ENCODE data around the gene PPP1R15B.
"Not testable (repeated sequence)": the region's sequence is repeated elsewhere in the genome, so short reads cannot be mapped to it uniquely, and the experiment has no call there.

Gene PPP1R15B

DNA sequence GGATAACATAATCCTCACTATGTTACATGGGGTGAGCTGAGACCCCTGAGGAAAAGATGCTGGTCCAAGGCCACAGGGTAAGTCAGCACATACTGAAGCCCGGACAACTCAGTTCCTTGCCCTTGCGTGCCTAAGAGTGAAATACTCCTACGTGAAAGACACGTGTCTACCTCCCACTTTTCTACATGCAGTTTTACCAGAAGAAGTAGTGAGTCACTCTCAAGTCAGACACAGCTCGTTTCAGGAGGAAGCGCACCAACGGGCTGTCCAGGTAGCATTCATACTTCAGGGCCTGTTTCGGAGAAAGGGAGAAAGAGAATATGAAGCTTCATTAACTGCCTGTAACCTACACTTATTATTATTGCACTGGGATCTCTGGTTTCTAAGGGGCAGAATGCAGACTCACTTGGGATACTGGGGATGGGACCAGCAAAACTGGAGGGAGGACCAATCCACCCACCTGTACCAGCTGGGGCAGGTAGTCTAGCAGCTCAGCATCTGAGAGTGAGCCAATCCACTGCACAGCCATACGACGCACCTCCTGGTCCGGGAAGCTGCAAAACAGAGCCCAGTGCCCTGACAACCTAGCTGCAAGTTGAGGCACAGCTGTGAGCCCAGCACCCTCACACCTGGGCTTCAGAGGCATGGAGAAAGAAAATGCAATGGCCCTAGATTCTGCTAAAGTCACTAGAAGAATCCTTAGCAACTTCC lies 32.4 kb upstream of the PPP1R15B start:
- DNase-seq (ENCODE audit: low read depth in 2 of 2): no peak

DNA sequence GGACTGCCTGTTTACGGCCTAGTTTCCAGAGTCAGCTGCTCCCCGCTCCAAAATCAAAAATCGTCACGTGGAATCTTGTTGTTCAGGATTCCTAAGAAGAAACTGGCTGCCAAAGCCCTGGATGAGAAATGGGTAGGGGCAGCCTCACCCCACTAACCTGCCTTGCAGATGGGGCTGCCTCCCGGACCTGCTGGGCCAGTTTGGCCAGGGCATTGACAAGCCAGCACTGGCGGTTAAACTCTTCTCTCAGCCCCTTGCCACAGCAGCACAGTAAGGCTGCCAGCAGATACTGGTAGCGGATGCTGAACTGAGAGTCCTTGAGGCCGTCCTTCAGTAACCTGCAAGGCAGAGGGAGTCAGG lies 31.6 kb upstream of the PPP1R15B start:
- DNase-seq (ENCODE audit: low read depth in 2 of 2): no peak

DNA sequence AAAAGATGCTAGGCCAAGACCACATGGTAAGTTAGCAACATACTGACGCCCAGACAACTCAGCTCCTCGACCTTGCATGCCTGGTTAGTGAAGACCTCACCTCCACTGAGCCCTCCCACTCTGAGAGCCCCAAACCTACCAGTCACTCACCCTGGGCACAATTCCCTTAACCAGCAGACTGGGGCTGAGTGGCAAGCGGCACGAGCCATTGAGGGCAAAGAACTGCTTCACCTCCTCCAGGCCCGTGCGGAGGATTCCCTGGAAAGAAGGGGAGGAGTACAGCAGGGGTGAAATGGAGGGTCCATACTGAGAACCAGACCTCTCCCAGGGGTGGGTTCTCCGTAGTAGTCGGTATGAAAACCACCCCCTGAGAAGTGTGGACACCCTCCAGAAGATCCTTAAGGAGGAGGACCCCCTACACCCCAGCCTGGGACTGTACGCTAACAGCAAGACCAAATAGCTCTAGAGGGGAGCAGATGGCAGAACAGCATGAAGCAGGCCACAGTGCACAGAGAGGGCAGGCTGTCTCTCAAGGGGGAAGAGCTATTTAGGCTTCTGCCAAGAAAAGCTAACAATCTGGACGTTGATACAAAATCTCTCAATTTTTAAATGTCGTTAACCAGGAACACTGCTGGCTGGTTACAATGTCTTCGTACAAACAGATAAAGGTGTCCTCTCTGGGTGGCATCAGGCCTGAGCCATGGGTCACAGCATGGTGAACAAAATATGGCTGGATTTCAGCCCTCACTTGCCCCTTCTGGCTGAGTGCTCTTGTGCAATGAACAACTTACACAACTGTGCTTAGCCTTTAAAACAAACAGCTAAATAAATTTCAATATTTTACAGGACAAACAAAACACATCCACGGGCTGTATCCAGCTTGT lies 31.0 kb upstream of the PPP1R15B start:
- DNase-seq (ENCODE audit: low read depth in 2 of 2): no peak

DNA sequence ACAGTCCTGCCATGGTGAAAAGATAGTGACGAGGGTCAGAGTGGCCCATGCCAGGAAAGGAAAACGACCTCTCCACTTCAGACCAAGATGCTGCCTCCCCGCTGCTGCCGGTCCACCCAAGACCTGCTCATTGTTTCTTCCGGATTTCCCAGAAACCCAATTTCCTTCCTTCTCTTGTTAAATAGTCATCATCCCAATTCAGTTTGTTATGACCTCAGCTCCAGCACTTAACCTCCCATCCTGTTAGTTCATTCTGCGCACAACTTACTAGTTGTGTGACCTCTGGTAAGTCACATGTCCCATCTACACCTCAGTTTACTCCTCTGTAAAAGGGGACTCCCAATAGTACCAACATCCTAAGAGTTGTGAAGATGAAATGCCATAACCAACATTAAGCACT lies 29.9 kb upstream of the PPP1R15B start:
- no peak for DNase-seq (ENCODE audit: low read depth in 2 of 2)

- no peak for DNase-seq (ENCODE audit: low read depth in 2 of 2)
Observed at GRCh38 chr1:204439621-204440375, 28.2 kb upstream of the PPP1R15B start.

DNA sequence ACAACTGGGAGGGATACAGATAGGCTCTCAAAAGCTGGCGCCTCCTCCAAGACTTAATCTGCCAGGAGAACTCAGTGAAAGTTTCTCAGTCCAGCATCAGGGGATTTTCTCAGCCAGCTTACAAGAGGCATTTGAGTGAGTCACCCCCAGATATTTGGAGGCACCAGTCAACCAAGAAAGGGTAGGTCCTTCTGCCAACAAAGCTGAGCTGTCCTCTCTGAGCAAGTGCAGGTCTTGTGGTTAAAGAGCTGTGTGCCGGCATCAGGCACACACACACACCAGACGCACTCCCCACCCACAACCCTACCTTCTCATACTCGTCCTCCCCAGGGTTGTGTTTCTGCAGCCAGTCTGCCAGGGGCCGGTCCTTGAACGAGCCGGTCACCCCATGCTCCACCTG lies 27.0 kb upstream of the PPP1R15B start:
- DNase-seq (ENCODE audit: low read depth in 2 of 2): no peak

GRCh38 chr1:204437796-204438570 lies 26.4 kb upstream of the PPP1R15B start:
- no peak for DNase-seq (ENCODE audit: low read depth in 2 of 2)

GRCh38 chr1:204435872-204436271 lies 24.3 kb upstream of the PPP1R15B start:
- no peak for DNase-seq (ENCODE audit: low read depth in 2 of 2)

GRCh38 chr1:204435381-204435831 lies 23.8 kb upstream of the PPP1R15B start:
- no peak for DNase-seq (ENCODE audit: low read depth in 2 of 2)

- no peak for DNase-seq (ENCODE audit: low read depth in 2 of 2)
Observed at GRCh38 chr1:204434116-204434755, 22.6 kb upstream of the PPP1R15B start.

DNA sequence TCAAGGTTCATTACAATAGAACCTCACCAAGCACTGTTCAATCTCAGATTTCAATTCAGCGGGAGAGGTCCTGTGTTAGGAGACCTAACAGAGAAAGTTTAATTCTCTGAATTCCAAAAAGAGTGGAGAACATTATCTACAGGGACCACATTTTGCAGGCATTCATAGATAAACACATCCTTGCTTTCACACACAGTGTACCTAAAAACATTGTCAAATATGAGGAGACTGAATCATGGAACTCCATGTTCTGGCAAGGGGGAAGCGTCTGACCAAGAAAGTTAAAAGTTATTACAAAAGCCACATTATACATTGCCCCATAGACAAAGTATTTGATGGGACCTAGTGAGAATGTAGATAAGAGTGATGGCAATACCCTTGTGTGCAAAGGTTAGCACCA lies 21.1 kb upstream of the PPP1R15B start:
- DNase-seq (ENCODE audit: low read depth in 2 of 2): no peak

DNA sequence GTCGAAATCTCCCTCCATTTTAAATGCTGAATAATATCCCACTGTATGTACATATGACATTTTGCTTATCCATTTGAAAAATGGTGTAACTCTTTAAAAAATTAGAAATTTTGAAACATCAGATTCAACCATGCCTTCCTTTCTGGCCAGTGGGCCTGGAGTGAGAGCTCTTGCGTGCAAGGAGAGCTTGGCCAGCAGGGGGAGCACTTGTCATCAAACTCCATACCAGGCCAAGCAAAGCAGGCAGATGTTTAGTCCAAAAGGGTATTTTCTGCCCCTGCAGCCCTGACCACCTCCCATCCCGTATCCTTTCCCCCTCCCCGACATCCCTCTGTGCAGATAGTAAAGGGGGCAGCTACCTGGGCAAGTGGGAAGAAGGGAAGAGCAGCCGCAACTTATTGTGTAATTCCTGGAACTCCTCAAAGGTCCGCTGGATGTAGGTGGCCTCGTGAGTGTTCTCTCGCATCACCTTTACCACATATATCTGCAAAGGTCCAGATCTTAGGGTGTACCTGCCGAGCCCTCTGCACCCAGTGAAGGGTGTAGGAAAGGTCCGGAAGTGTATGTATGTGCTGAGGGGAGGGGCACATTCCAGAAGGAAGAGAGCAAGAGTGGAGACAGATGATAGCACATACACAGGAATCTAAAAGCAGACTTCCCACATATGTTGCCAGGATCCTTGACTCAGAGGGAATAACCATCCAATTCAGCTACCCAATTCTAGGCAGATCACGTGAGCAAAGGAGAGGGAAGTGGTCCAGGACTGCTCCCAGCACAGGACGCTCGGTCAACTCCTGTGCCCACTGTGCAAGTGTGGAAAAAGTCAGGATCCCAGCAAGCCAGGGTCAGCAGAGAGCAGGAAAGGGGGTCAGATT lies 19.9 kb upstream of the PPP1R15B start:
- DNase-seq (ENCODE audit: low read depth in 2 of 2): peak; percentile 76 to 81

DNA sequence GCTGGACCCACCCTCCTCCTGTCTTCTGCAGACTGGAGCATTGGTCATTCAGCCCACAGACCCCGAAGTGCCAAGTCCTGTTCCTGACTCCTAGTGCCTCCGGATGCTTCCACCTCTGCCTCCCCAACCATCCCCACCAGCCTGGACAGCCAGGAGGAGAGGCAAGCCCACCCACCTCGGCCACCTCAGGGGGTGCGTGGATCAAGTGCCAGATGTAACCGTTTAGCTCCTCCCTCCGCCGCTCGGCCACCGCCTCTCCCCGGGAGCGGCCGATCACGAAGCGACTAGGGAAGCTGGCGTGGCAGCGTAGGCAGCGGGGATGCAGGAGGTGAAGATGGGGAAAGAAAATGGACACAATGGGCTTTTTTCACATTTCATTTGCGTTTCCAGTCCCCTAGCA lies 18.1 kb upstream of the PPP1R15B start:
- no peak for DNase-seq (ENCODE audit: low read depth in 2 of 2)

GRCh38 chr1:204426971-204427701 lies 15.5 kb upstream of the PPP1R15B start:
- DNase-seq (ENCODE audit: low read depth in 2 of 2): no peak

DNA sequence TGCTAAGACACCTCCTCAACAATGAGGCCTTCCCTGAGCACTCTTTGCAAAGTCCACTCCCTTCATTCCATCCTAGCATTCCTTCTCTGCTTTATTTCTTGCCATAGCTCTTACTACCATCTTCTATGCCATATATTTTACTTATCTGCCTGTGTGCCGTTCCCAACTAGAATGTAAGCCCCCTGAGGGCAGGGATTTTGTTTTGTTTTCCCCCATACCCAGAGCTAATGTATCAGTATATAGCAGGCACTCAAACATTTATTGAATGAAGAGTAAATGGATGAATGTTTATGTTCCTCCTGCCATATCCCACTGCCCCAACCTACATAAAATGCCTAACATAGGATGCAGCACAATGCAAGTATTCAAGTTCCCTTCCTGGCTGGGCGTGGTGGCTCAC lies 14.9 kb upstream of the PPP1R15B start:
- DNase-seq (ENCODE audit: low read depth in 2 of 2): no peak

DNA sequence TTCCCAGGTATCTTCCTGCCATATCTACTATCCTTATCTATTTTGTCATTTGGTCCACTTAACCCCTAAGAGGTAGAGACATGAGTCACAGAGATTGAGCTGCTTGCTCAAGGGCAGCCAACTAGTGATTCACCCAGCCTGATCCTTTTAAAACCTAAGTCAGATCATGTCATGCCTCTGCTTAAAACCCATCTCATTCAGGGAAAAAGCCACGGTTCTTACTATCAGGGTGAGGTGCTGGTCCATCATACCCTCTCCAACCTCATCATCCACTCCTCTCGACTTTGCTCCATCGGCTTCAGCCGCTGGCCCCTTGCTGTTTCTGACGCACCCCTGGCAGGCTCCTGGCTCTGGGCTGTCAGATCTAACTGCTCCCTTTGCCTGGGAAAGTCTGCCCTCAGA lies 14.4 kb upstream of the PPP1R15B start:
- no peak for DNase-seq (ENCODE audit: low read depth in 2 of 2)

- no peak for DNase-seq (ENCODE audit: low read depth in 2 of 2)
Observed at GRCh38 chr1:204424621-204425020, 13.0 kb upstream of the PPP1R15B start.

DNA sequence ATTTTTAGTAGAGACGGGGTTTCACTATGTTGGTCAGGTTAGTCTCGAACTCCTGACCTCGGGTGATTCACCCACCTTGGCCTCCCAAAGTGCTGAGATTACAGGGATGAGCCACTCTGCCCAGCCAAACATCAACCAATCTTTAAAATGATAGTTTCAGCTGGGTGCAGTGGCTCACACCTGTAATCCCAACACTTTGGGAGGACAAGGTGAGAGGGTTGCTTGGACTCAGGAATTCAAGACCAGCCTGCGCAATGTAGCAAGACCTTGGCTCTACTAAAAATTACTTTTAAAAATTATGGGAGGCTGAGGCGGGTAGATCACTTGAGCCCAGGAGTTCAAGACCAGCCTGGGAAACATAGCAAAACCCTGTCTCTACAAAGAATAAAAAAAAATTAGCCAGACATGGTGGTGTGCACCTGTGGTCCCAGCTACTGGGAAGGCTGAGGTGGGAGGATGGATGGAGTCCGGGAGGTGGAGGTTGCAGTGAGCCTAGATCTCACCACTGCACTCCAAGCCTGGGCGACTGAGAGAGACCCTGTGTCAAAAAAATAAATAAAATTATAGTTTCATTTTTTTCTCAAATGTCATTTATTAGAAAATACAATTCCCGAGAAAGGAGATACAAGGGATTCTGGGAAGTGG lies 10.6 kb upstream of the PPP1R15B start:
- DNase-seq (ENCODE audit: low read depth in 2 of 2): not testable (repeated sequence)

DNA sequence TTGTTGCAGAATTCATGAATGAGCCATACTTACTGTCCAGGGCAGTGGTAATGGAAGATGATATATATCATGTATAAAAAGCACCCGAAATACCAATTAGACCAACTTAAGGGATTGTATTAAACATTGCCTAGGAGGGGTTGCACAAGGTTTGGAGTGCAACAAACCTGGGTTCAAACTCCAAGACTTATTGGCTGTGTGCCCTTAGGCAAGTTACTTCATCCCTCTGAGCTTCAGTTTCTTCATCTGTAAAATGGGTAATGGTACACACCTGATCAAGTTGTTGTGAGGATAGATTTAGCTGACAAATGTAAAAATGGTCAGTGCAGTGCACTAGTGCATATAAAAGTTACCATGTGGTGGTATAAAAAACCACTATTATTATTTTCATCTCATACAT lies 9.8 kb upstream of the PPP1R15B start:
- no peak for DNase-seq (ENCODE audit: low read depth in 2 of 2)
